LNCAP (cell line): ENCODE measurements around the gene ETV1.

ENCODE experiments used
- TF ChIP-seq, protein P1 (sequence below): fragments of 450-650 bp; IDR thresholded peaks from 2 replicates; pipeline ENCODE4 v1.5.1; 2017; ENCODE audit warnings: mild to moderate bottlenecking

The ETV1 gene

DNA sequence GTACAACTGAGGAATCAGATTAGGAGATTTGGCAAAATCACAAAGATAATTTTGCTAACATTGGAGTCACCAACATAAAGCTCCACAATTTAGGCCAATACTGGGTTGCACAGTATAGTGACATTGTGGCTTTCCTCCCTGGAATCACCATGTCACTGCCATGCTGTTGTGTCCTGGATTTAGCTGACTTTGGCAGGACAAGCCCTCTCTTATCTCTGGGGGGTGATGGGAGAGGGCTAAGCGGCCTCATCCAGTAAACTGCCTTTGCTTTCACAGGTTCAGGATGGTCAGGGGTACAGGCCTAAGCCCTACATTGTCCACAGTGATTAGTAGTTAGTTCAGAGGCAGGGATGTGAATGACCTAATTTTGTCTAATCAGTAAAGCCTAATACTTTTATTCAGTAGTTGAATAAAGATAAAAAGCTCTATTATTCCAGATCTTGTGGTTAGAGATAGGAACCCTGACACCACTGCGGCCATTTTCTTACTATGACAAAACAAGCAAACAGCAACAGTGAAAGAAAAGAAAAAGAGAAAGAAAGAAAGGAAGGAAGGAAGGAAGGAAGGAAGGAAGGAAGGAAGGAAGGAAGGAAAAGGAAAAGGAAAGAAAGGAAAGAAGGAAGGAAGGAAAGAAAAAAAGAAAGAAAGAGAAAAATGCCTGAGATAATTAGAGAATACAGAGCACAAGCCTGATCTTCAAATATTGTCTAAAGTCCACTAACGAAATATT is 140.1 kb downstream of the ETV1 start:
- TF ChIP-seq, protein P1, sequence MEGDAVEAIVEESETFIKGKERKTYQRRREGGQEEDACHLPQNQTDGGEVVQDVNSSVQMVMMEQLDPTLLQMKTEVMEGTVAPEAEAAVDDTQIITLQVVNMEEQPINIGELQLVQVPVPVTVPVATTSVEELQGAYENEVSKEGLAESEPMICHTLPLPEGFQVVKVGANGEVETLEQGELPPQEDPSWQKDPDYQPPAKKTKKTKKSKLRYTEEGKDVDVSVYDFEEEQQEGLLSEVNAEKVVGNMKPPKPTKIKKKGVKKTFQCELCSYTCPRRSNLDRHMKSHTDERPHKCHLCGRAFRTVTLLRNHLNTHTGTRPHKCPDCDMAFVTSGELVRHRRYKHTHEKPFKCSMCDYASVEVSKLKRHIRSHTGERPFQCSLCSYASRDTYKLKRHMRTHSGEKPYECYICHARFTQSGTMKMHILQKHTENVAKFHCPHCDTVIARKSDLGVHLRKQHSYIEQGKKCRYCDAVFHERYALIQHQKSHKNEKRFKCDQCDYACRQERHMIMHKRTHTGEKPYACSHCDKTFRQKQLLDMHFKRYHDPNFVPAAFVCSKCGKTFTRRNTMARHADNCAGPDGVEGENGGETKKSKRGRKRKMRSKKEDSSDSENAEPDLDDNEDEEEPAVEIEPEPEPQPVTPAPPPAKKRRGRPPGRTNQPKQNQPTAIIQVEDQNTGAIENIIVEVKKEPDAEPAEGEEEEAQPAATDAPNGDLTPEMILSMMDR = no peak

DNA sequence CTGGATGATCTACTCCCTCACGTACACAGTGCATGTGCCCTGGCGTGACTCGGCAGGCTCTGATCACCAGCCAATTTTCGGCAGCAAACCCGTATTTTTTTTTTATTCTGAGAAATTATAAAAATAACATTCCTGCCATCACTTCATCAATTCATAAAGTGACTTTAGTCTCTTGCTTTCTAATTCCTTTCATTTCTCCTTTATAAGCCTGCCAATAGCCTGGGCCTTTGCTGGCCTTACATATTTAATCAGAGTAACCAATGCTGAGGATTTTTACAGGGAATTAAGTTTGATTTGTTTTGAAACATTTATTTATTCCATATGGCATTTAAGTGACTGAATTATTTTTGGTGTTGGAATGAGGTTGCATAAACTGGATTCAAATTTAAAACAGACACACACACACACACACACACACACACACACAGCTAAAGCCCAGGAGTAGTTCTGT is 140.8 kb downstream of the ETV1 start:
- TF ChIP-seq, protein P1 = no peak

DNA sequence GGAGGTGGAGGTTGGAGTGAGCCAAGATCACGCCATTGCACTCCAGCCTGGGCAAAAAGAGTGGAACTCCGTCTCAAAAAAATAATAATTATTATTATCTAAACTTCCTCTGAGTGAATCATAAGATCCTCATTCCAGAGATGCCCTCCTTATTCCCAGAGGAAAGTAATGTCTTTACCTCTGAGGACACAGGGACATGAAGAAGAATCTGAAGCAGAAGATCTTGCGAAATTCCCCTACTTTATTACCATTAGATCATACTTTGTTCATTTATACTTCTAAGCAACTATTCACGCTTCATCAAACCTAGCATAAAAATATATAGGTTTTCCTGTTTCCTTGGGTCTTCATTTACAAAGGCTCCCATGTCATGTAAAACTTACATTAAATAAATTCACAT is 143.1 kb downstream of the ETV1 start:
- TF ChIP-seq, protein P1 = no peak

DNA sequence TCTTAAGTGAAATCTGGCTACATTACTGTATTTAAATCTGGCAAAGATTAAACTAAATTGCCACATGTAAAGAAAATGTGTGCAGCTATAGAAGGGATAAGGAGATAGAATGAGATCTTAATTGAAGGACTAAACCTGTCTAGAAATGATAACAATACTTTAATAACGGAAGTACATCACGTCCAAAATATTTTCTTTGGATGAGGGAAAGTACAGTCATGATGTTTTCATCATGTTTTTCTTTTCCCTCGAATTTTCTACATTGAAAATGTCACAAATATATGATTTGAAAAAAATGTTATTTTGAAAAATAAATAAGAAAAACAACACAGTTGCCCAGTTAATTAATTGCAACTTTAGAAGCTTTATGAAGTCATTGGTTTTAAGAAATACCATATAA is 143.9 kb downstream of the ETV1 start:
- TF ChIP-seq, protein P1 = no peak

DNA sequence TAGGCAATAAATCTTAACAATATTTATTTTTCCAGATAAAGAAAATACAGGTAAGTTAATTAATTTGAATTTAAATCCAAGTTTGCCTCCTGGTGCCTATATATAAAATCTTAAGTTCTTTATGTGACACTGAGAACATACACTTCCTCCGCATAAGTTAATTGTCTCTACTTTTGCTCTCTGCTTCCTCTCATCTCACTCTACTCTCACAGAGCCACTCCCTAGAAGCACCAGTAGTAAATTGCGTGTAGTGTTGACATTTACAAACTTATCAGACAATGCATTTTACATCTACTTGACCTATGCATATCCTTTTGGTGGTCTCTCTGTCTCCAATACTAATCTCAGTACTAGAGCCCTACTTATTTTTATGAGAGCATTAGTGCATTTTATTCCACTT is 144.5 kb downstream of the ETV1 start:
- TF ChIP-seq, protein P1 = no peak

DNA sequence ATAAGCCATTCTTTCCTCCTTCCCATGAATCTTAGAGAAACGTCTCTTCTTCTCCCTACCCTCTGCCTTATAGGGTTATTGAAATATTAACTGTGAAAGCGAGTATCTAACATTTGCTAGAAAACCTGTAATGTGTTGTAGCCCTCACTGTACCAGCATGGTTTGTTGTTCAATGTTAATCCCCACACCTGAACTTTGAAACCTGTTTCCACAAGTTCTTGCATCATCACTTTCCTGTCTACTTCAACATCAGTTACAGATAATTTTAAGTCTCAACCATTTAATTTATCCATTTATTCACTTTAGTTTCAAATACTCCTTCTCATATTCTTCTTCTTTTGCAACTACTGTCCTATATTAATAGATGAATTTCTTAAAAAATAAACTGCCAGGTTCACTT is 148.2 kb downstream of the ETV1 start:
- TF ChIP-seq, protein P1 = no peak
